ENCODE results near the gene PDE8B.

The PDE8B gene

DNA sequence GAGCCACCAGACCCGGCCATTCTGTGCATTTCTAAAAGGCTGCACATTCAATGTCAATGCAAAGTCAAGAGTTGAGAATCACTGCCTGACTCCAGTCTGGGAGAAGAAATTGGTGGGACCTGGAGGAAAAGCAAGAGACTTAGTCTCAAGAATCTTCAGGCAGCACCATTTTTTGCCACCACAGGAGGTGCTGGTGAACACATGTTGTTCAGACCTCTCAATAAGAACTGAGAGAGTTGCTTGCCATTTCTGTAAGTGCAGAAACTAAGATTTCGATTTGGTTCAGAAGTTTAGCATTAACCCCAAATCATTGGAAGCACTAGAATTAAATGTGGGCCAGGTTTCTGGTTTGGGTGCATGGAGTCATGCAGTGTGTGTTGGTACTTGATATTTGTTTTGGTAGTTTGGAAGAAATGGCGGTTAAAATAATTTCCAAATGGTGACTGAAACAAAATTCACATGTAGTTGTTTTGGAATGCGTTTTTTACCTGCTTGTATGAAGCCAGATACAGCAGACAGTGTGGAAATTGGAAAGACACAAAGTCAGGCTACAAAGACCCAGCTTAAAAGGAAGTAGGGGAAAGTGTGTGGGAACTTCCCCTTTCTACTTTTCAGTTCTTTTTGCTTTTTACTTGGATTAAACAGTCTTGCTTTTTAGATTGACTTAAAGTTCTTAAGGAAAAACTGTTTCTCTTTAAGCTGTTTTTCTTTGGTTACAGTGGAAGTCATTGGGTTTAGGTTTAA, 20.4 kb downstream of the PDE8B start:
- in situ Hi-C loops (cut with MboI; ENCODE audit: low sequenced_read_pairs), result no loop called here

- in situ Hi-C loops (cut with MboI; ENCODE audit: low sequenced_read_pairs), result no loop called here
Measured at GRCh38 chr5:77231471-77232138, 21.1 kb downstream of the PDE8B start.

GRCh38 chr5:77232574-77233358, 22.3 kb downstream of the PDE8B start:
- in situ Hi-C loops (cut with MboI; ENCODE audit: low sequenced_read_pairs), result no loop called here

DNA sequence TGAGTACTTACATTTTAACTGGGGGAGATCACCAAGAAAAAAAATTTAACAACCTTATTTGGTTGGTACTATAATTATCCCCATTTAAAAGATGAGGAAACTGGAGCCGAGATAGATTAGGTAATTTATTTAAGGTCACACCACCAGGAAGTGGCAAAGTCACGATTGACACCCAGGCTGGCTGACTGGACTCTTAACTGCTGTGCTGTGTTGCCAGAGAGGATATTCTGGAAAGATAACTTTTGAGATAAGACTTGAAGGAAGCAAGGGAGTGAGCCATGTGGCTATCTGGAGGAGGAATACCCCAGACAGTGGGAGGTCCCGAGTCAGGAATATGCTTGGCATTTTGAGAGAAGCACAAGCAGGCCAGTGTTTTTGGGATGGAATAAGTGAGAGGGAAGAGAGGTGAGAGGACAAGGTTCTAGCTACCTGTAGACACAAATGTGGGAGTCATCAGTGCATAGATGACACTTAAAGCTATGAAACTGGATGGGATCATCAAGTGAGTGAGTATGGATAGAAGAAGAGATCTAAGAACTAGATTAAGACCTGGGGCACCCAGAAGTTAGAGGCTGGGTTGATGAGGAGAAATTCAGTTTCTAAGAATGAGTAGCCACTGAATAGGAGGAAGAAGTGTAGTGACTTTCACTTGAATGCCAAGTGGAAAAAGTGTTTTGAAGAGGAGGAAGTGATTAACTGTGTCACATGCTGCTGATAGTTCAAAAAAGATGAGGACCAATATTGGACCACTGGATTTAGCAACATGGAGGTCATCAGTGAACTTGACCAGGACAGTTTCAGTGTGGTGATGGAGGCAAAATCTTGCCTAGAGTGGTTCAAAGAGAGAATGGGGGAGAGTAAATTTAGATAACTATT, 25.6 kb downstream of the PDE8B start:
- in situ Hi-C loops (cut with MboI; ENCODE audit: low sequenced_read_pairs), result no loop called here

- in situ Hi-C loops (cut with MboI; ENCODE audit: low sequenced_read_pairs), result no loop called here
Measured at GRCh38 chr5:77239126-77239741, 28.8 kb downstream of the PDE8B start.

- in situ Hi-C loops (cut with MboI; ENCODE audit: low sequenced_read_pairs), result no loop called here
Measured at GRCh38 chr5:77241444-77241843, 31.0 kb downstream of the PDE8B start.

- in situ Hi-C loops (cut with MboI; ENCODE audit: low sequenced_read_pairs), result no loop called here
Measured at GRCh38 chr5:77249475-77249874, 39.0 kb downstream of the PDE8B start.

- in situ Hi-C loops (cut with MboI; ENCODE audit: low sequenced_read_pairs), result no loop called here
Measured at GRCh38 chr5:77250021-77250420, 39.5 kb downstream of the PDE8B start.

- in situ Hi-C loops (cut with MboI; ENCODE audit: low sequenced_read_pairs), result no loop called here
Measured at GRCh38 chr5:77251921-77252320, 41.4 kb downstream of the PDE8B start.

- in situ Hi-C loops (cut with MboI; ENCODE audit: low sequenced_read_pairs), result no loop called here
Measured at GRCh38 chr5:77255617-77256016, 45.1 kb downstream of the PDE8B start.

- in situ Hi-C loops (cut with MboI; ENCODE audit: low sequenced_read_pairs), result no loop called here
Measured at GRCh38 chr5:77256406-77256805, 45.9 kb downstream of the PDE8B start.

- in situ Hi-C loops (cut with MboI; ENCODE audit: low sequenced_read_pairs), result no loop called here
Measured at GRCh38 chr5:77258652-77259051, 48.2 kb downstream of the PDE8B start.

GRCh38 chr5:77259476-77259875, 49.0 kb downstream of the PDE8B start:
- in situ Hi-C loops (cut with MboI; ENCODE audit: low sequenced_read_pairs), result no loop called here

DNA sequence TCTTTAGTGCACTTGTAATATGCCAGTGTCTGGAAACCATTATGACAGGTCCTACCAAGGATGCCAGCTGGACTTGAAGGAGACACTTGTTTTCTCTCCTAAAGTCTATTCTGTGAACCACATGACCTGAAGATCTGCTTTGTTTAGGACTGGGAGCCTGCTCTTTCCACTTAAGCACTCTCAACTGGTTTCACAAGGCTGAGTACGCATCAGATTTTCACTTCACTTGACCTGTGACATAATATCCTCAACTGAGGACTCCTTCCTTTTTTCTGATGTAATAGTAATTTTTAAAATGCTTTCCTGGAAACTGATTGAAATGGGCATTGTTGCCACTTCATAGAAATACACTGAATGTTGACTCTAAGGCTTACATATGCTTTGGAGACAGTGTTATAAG, 52.2 kb downstream of the PDE8B start:
- in situ Hi-C loops (cut with MboI; ENCODE audit: low sequenced_read_pairs), result no loop called here

DNA sequence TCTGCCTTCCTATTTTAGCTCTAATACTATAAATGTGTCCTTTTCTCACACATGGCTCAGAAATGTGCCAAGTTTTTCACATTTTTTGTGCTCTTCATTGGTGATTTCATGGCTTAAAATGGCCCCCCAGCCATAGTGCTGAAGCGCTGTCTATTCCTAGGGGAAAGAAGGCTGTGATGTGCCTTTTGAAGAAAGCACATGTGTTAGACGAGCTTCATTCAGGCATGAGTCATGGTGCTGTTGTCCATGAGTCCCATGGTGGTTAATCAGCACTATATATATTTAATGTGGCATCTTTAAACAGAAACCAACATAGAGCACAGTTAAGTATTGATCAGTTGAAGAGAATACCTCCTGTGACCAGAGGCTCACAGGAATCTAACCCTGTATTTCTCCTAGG, 55.8 kb downstream of the PDE8B start:
- in situ Hi-C loops (cut with MboI; ENCODE audit: low sequenced_read_pairs), result no loop called here

DNA sequence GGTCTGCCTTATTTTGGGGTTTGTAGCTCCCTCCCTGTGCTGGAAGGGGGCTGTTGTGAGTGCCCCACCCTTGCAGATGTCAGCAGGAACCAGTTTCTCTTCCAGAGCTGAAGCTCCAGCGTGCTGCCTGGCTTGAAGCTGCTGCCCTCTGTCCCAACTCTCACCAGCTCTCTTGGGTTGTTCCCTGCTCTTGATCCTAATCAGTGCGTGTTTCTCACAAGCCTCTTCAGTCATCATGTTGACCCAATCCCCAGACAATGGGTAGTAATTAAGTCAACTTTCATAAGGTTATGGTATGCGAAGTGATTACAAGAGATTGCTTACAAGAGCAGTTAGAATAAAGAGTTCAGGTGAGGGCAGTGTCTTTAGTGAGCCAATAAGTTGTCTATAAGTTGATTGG, 57.0 kb downstream of the PDE8B start:
- in situ Hi-C loops (cut with MboI; ENCODE audit: low sequenced_read_pairs), result no loop called here

- in situ Hi-C loops (cut with MboI; ENCODE audit: low sequenced_read_pairs), result no loop called here
Measured at GRCh38 chr5:77272206-77272605, 61.7 kb downstream of the PDE8B start.

DNA sequence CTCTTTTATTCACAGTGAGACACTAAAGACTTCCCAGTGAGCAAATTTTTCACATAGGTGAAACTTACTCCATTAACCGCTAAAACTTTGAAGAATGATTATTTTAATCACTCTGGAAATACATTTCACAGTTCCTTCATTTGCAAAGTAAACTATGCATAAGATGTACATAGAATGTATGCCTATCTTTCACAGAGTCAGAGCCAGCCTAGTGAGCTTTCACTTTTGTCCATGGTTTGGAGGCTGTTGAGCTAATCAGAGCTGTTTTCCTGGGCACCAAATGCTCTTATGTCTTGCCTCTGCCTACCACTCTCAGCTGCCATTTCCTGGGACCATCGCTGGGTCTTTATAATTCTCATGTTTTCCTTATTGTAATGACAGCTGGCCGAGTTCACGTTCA, 67.3 kb downstream of the PDE8B start:
- in situ Hi-C loops (cut with MboI; ENCODE audit: low sequenced_read_pairs), result no loop called here

GRCh38 chr5:77280036-77280435, 69.6 kb downstream of the PDE8B start:
- in situ Hi-C loops (cut with MboI; ENCODE audit: low sequenced_read_pairs), result no loop called here

GRCh38 chr5:77281969-77282336, 71.5 kb downstream of the PDE8B start:
- in situ Hi-C loops (cut with MboI; ENCODE audit: low sequenced_read_pairs), result no loop called here
